ENCODE data around the gene MTCH1.
"Not testable (repeated sequence)": the region's sequence is repeated elsewhere in the genome, so short reads cannot be mapped to it uniquely, and the experiment has no call there.

MTCH1 gene

GRCh38 chr6:37005827-37006567, 20.0 kb upstream of the MTCH1 start:
- H3K9me3 ChIP-seq (ENCODE audit: control insufficient read depth, low read length) = no peaks in the 10 kb centered on the region
- no peak overlapping the region for H3K4me3 ChIP-seq (ENCODE audit: insufficient read depth, low read depth, low read length)
- H3K27ac ChIP-seq (ENCODE audit: insufficient read depth, low read depth, low read length, poor library complexity, severe bottlenecking) = no peak overlapping the region
- 90 to 94% methylated on average over 12 to 13 of the region's 13 CpGs for WGBS, 2 experiments
- no peaks in the 10 kb centered on the region for H3K4me1 ChIP-seq (ENCODE audit: control insufficient read depth, insufficient read depth, low read length)
- H3K36me3 ChIP-seq (ENCODE audit: control insufficient read depth, insufficient read depth, low read length) = no peaks in the 10 kb centered on the region
- H3K27me3 ChIP-seq (ENCODE audit: control insufficient read depth, insufficient read depth, low read length, poor library complexity, severe bottlenecking) = no peaks in the 10 kb centered on the region

GRCh38 chr6:37005061-37005810, 19.2 kb upstream of the MTCH1 start, which contains the start of gene FGD2:
TSS of gene FGD2 (plus strand) at chr6:37005655. CDS start at chr6:37005818, 163 bp downstream.
- no peaks in the 10 kb centered on the region for H3K36me3 ChIP-seq (ENCODE audit: control insufficient read depth, insufficient read depth, low read length)
- 90 to 93% methylated on average over 14 of the region's 14 CpGs for WGBS, 2 experiments
- H3K4me1 ChIP-seq (ENCODE audit: control insufficient read depth, insufficient read depth, low read length) = no peaks in the 10 kb centered on the region
- no peaks in the 10 kb centered on the region for H3K9me3 ChIP-seq (ENCODE audit: control insufficient read depth, low read length)
- H3K4me3 ChIP-seq (ENCODE audit: insufficient read depth, low read depth, low read length) = no peak within 1 kb of the TSS
- no peak within 1 kb of the TSS for H3K27ac ChIP-seq (ENCODE audit: insufficient read depth, low read depth, low read length, poor library complexity, severe bottlenecking)
- H3K27me3 ChIP-seq (ENCODE audit: control insufficient read depth, insufficient read depth, low read length, poor library complexity, severe bottlenecking) = no peaks in the 10 kb centered on the region

- H3K27ac ChIP-seq (ENCODE audit: insufficient read depth, low read depth, low read length, poor library complexity, severe bottlenecking) = no peak overlapping the region
- H3K4me3 ChIP-seq (ENCODE audit: insufficient read depth, low read depth, low read length) = no peak overlapping the region
- WGBS, 2 experiments = 88% methylated on average over 11 of the region's 11 CpGs
- H3K36me3 ChIP-seq (ENCODE audit: control insufficient read depth, insufficient read depth, low read length) = no peaks in the 10 kb centered on the region
- peaks cover 4% of the 10 kb centered on the region for H3K4me1 ChIP-seq (ENCODE audit: control insufficient read depth, insufficient read depth, low read length)
- no peaks in the 10 kb centered on the region for H3K27me3 ChIP-seq (ENCODE audit: control insufficient read depth, insufficient read depth, low read length, poor library complexity, severe bottlenecking)
- no peaks in the 10 kb centered on the region for H3K9me3 ChIP-seq (ENCODE audit: control insufficient read depth, low read length)
These were observed 18.3 kb upstream of the MTCH1 start for GRCh38 chr6:37004044-37004980.

DNA sequence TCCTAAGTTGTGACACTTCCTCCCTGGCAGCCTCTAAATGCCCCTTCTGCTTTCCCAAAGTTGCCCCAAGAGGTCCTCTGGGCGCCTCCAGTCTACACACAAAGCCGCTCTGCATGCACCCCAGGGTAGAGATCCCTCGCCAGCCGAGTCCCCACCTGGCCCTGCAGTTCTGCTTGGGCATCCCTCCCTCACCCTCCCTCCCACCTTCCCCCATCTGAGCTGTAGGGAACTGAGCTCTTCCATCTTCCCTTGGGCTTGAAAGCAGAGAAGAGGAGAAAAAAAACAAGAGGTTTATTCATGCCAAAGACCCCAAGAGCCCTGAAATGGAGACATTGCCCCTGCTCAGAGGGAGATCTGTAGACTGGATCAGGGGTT, 13.7 kb upstream of the MTCH1 start:
- no peaks in the 10 kb centered on the region for H3K36me3 ChIP-seq (ENCODE audit: control insufficient read depth, insufficient read depth, low read length)
- peaks cover 26% of the 10 kb centered on the region for H3K4me1 ChIP-seq (ENCODE audit: control insufficient read depth, insufficient read depth, low read length)
- no peak overlapping the region for H3K4me3 ChIP-seq (ENCODE audit: insufficient read depth, low read depth, low read length)
- WGBS, 2 experiments = 89 to 96% methylated on average over 4 of the region's 4 CpGs
- no peak overlapping the region for H3K27ac ChIP-seq (ENCODE audit: insufficient read depth, low read depth, low read length, poor library complexity, severe bottlenecking)
- H3K27me3 ChIP-seq (ENCODE audit: control insufficient read depth, insufficient read depth, low read length, poor library complexity, severe bottlenecking) = no peaks in the 10 kb centered on the region
- H3K9me3 ChIP-seq (ENCODE audit: control insufficient read depth, low read length) = no peaks in the 10 kb centered on the region

GRCh38 chr6:36999061-36999750, 13.2 kb upstream of the MTCH1 start:
- Histone ChIP-seq H3K9me3 (ENCODE audit: control insufficient read depth, low read length) (no peaks in the 10 kb centered on the region), H3K27ac (ENCODE audit: insufficient read depth, low read depth, low read length, poor library complexity, severe bottlenecking) (no peak overlapping the region), H3K36me3 (ENCODE audit: control insufficient read depth, insufficient read depth, low read length) (no peaks in the 10 kb centered on the region), H3K4me1 (ENCODE audit: control insufficient read depth, insufficient read depth, low read length) (peaks cover 26% of the 10 kb centered on the region), H3K4me3 (ENCODE audit: insufficient read depth, low read depth, low read length) (no peak overlapping the region), H3K27me3 (ENCODE audit: control insufficient read depth, insufficient read depth, low read length, poor library complexity, severe bottlenecking) (no peaks in the 10 kb centered on the region)
- WGBS, 2 experiments = 68 to 71% methylated on average over 15 of the region's 15 CpGs

- H3K27ac ChIP-seq (ENCODE audit: insufficient read depth, low read depth, low read length, poor library complexity, severe bottlenecking) = no peak overlapping the region
These were observed 12.7 kb upstream of the MTCH1 start for GRCh38 chr6:36998723-36999038.

GRCh38 chr6:36997811-36998722, 12.1 kb upstream of the MTCH1 start:
- H3K9me3 ChIP-seq (ENCODE audit: control insufficient read depth, low read length) = no peaks in the 10 kb centered on the region
- H3K4me1 ChIP-seq (ENCODE audit: control insufficient read depth, insufficient read depth, low read length) = peaks cover 26% of the 10 kb centered on the region
- no peak overlapping the region for H3K27ac ChIP-seq (ENCODE audit: insufficient read depth, low read depth, low read length, poor library complexity, severe bottlenecking)
- no peak overlapping the region for H3K4me3 ChIP-seq (ENCODE audit: insufficient read depth, low read depth, low read length)
- H3K36me3 ChIP-seq (ENCODE audit: control insufficient read depth, insufficient read depth, low read length) = no peaks in the 10 kb centered on the region
- H3K27me3 ChIP-seq (ENCODE audit: control insufficient read depth, insufficient read depth, low read length, poor library complexity, severe bottlenecking) = no peaks in the 10 kb centered on the region
- WGBS, 2 experiments = 81 to 83% methylated on average over 18 of the region's 18 CpGs

More at GRCh38 chr6:36998723-36999038, 12.7 kb upstream of the MTCH1 start:
- Histone ChIP-seq H3K36me3 (ENCODE audit: control insufficient read depth, insufficient read depth, low read length) (no peaks in the 10 kb centered on the region), H3K4me3 (ENCODE audit: insufficient read depth, low read depth, low read length) (no peak overlapping the region), H3K9me3 (ENCODE audit: control insufficient read depth, low read length) (no peaks in the 10 kb centered on the region), H3K4me1 (ENCODE audit: control insufficient read depth, insufficient read depth, low read length) (peaks cover 26% of the 10 kb centered on the region), H3K27me3 (ENCODE audit: control insufficient read depth, insufficient read depth, low read length, poor library complexity, severe bottlenecking) (no peaks in the 10 kb centered on the region)
- 89 to 92% methylated on average over 8 of the region's 8 CpGs for WGBS, 2 experiments

GRCh38 chr6:36990401-36990800, 4.4 kb upstream of the MTCH1 start:
- not testable (repeated sequence) for H3K27me3 ChIP-seq (ENCODE audit: control insufficient read depth, insufficient read depth, low read length, poor library complexity, severe bottlenecking); H3K9me3 ChIP-seq (ENCODE audit: control insufficient read depth, low read length); H3K4me1 ChIP-seq (ENCODE audit: control insufficient read depth, insufficient read depth, low read length); H3K4me3 ChIP-seq (ENCODE audit: insufficient read depth, low read depth, low read length); H3K36me3 ChIP-seq (ENCODE audit: control insufficient read depth, insufficient read depth, low read length); H3K27ac ChIP-seq (ENCODE audit: insufficient read depth, low read depth, low read length, poor library complexity, severe bottlenecking)
- WGBS, 2 experiments = 88 to 92% methylated on average over 2 of the region's 2 CpGs

- H3K4me3 ChIP-seq (ENCODE audit: insufficient read depth, low read depth, low read length) = no peak overlapping the region
- no peaks in the 10 kb centered on the region for H3K36me3 ChIP-seq (ENCODE audit: control insufficient read depth, insufficient read depth, low read length)
- H3K4me1 ChIP-seq (ENCODE audit: control insufficient read depth, insufficient read depth, low read length) = peaks cover 9% of the 10 kb centered on the region
- WGBS, 2 experiments = 83 to 85% methylated on average over 6 of the region's 6 CpGs
- no peaks in the 10 kb centered on the region for H3K9me3 ChIP-seq (ENCODE audit: control insufficient read depth, low read length)
- no peaks in the 10 kb centered on the region for H3K27me3 ChIP-seq (ENCODE audit: control insufficient read depth, insufficient read depth, low read length, poor library complexity, severe bottlenecking)
- H3K27ac ChIP-seq (ENCODE audit: insufficient read depth, low read depth, low read length, poor library complexity, severe bottlenecking) = no peak overlapping the region
These were observed 3.3 kb upstream of the MTCH1 start for GRCh38 chr6:36989264-36989663.

Data from ectodermal cell (in vitro differentiated cells).